Adrenal gland (tissue), 12 donors: ENCODE results near the gene PERM1. TPM values are rescaled to one million over a fixed set of nuclear protein-coding genes. Genes with fewer than 3 reads are reported as not detected.
A peak's percentile ranks its signal among the peaks of the same experiment; 100 is the strongest.

Experiments
- DNase-seq, 7 donors: peaks; one replicate each; pipeline ENCODE4 v3.0.0-alpha.2; 2019 to 2020
- H3K27ac ChIP-seq, 5 donors: fragments of 200-600 bp; sonication (generic) in 4 of 5; 1 replicate in 3 of 5; 2 replicates in 2 of 5; pipeline versions ENCODE4 v1.5.1 to v1.8.0; 2016 to 2020; ENCODE audit warnings: mild to moderate bottlenecking in 1 of 5
- H3K27me3 ChIP-seq: fragments of 200-600 bp; 2 replicates; pipeline ENCODE4 v1.8.0; 2021
- H3K36me3 ChIP-seq, 2 donors: fragments of 200-600 bp; replicated peaks in 1 of 2; 1 replicate in 1 of 2; 2 replicates in 1 of 2; pipeline versions ENCODE4 v1.5.1 to v1.8.0; 2018 to 2022
- H3K4me1 ChIP-seq, 2 donors: fragments of 200-600 bp; replicated peaks in 1 of 2; 1 replicate in 1 of 2; 2 replicates in 1 of 2; pipeline versions ENCODE4 v1.5.1 to v1.8.0; 2018 to 2021
- H3K4me3 ChIP-seq, 4 donors: fragments of 200-600 bp; sonication (generic) in 3 of 4; one replicate each; pipeline ENCODE4 v1.5.1; 2016 to 2018
- H3K9me3 ChIP-seq, 3 donors: fragments of 200-600 bp; sonication (generic) in 1 of 3; replicated peaks in 1 of 3; 1 replicate in 2 of 3; 2 replicates in 1 of 3; pipeline versions ENCODE4 v1.5.1 to v1.8.0; 2016 to 2021
- CTCF ChIP-seq, 6 experiments: fragments of 450-650 bp in 4 of 6; fragments of 200-600 bp in 2 of 6; sonication (generic) in 1 of 6; IDR thresholded peaks; 1 replicate in 5 of 6; 2 replicates in 1 of 6; pipeline versions ENCODE4 v1.5.1 to v1.8.0; 2016 to 2021; ENCODE audit warnings: antibody characterized with exemption in 6 of 6, mild to moderate bottlenecking in 2 of 6, moderate library complexity in 1 of 6
- POLR2A ChIP-seq, 2 donors: fragments of 450-650 bp; IDR thresholded peaks; one replicate each; pipeline ENCODE4 v1.6.1; 2017; ENCODE audit warnings: antibody characterized with exemption in 2 of 2, mild to moderate bottlenecking in 2 of 2, moderate library complexity in 1 of 2
- WGBS, 4 donors: extraction: QIAGEN DNeasy Blood & Tissue Kit in 2 of 4; methylation state at CpG; one replicate each; pipeline versions ENCODE4 v1.1.5 to v1.1.7; 2013 to 2017; 5-methylcytosine and 5-hydroxymethylcytosine counted together
- intact Hi-C, 2 donors: fragments of 100-400 bp; cut with DNase I; formaldehyde crosslinking; loops; one replicate each; pipeline versions ENCODE4 v1.14.1 to v1.15.0; 2022 to 2023
- polyA plus RNA-seq, 3 donors: library from polyadenylated mRNA; stranded (reverse); fragments of 200-250 nt in 2 of 3; fragments of 350-450 nt in 1 of 3; fragmentation: Illumina TruSeq in 1 of 3; extraction: RNeasy Lipid Tissue Mini Kit (QIAGEN cat#74804) in 1 of 3; gene quantifications; one replicate each; pipeline ENCODE4 v1.2.3, GENCODE V29; 2013 to 2014
- total RNA-seq, 9 donors: library from RNA; depleted of rRNA in 4 of 9; stranded (reverse); fragments of >200 nt in 4 of 9; fragments of 120-200 nt in 1 of 9; fragmentation: NEBNext Ultra II Directional in 1 of 9; extraction: Animal tissue kit (Norgen Biotek cat#: 25700) in 1 of 9; gene quantifications; one replicate each; pipeline versions ENCODE4 v1.1.0 to v1.2.4, GENCODE V29; 2013 to 2023
- donor health status: healthy with polysubstance abuse.
- donor health status: Bipolar disorder and iron deficiency.
- donor health status: DM: yes; HTN: yes; CAD: no.
- donor health status: DM: no; HTN: no; CAD: no.
- donor health status: DM: no; HTN: no; CAD: no.
- donor health status: DM: yes; HTN: yes; CAD: no.

PERM1 gene
- total and polyA plus RNA-seq, 12 donors: 0.13 to 0.88 (median 0.25) TPM; not detected in 5

DNA sequence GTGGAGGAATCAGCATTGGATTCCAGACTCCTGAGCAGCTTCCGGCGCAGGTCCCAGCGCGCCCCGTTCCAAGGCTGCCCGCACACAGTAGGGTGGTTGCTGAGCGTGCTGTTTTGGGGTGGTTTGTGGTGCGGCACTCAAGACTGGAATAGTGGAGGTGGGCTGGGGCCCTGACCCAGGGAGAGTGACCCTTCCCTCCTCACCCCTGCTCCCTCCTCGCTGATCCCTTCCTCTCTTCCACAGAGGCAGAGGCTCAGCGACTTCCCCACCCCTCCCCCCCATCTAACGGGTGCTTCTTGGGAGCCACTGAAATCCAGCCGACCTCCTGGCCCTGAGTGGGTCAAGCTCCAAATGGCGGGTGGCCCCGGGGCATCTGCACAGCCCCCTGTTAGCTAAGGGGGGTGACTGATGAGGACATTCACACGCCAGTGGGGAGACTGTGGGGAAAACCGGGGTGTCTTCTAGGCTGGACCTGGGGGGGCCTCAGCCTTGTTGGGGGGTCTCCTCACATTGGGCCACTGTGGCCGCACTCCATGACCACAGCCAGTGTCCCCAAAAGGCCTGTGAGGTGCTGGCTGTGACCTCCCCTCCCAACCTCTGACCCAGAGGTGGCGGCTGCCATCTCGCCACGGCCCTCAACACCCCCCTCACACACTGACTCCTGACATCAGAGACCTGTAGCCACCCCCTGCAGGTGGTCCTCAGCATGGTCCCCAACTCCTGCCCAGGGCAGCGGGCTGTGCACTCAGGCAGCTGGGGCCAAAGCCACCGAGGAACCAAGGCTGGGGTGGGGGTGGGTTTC lies 21.9 kb upstream of the PERM1 start:
- no peak for TF ChIP-seq CTCF (IDR thresholded peaks at IDR 0.05)
- TF ChIP-seq POLR2A (IDR thresholded peaks at IDR 0.05): no peak
- peaks cover 48% of the 10 kb centered on the region for H3K27me3 ChIP-seq
- H3K4me1 ChIP-seq: peaks cover 13 to 36% of the 10 kb centered on the region in 2 donors
- H3K36me3 ChIP-seq: no peaks in the 10 kb centered on the region
- DNase-seq: no peak
- H3K4me3 ChIP-seq: no peak overlapping the region
- H3K9me3 ChIP-seq: no peaks in the 10 kb centered on the region
- H3K27ac ChIP-seq: no peak overlapping the region
- WGBS, 4 donors: 66 to 81% (median 74%) methylated on average over 9 to 22 of the region's 22 CpGs
- intact Hi-C loops: no loop called here

- H3K27me3 ChIP-seq: peaks cover 65% of the 10 kb centered on the region
Measured at GRCh38 chr1:1001057-1001783, 19.3 kb upstream of the PERM1 start.

GRCh38 chr1:1000357-1001056 lies 18.6 kb upstream of the PERM1 start:
- Histone ChIP-seq H3K27ac (peak overlapping the region in 4 of 5 donors; percentile 56 to 91 (median 88)), H3K4me1 (peaks cover 13 to 43% of the 10 kb centered on the region in 2 donors), H3K27me3 (peaks cover 62% of the 10 kb centered on the region), H3K9me3 (no peaks in the 10 kb centered on the region), H3K36me3 (no peaks in the 10 kb centered on the region), H3K4me3 (peak overlapping the region in 2 of 4 donors; percentile 26 to 64)
- peak in 1 of 6 experiments; percentile 3 for TF ChIP-seq CTCF (IDR thresholded peaks at IDR 0.05)
- TF ChIP-seq POLR2A (IDR thresholded peaks at IDR 0.05): no peak
- WGBS, 4 donors: 1 to 20% (median 3%) methylated on average over 1 to 75 of the region's 75 CpGs
- intact Hi-C loops: no loop called here
- peak in 6 of 7 donors; percentile 49 to 79 (median 66) for DNase-seq

More at GRCh38 chr1:1001057-1001783, 19.3 kb upstream of the PERM1 start:
- Histone ChIP-seq H3K4me3 (peak overlapping the region in 1 of 4 donors; percentile 64), H3K27ac (peak overlapping the region in 3 of 5 donors; percentile 14 to 91 (median 89)), H3K4me1 (peaks cover 13 to 43% of the 10 kb centered on the region in 2 donors), H3K9me3 (no peaks in the 10 kb centered on the region), H3K36me3 (no peaks in the 10 kb centered on the region)
- 2 to 5% (median 3%) methylated on average over 14 to 58 of the region's 58 CpGs for WGBS, 4 donors
- no peak for TF ChIP-seq POLR2A (IDR thresholded peaks at IDR 0.05)
- TF ChIP-seq CTCF (IDR thresholded peaks at IDR 0.05): peak in 1 of 6 experiments; percentile 0
- DNase-seq: peak in 1 of 7 donors; percentile 8
- intact Hi-C loops: no loop called here
